HepG2 (cell line): ENCODE results near the gene AKAP6. TPM values are rescaled to one million over a fixed set of nuclear protein-coding genes. Genes with fewer than 3 reads are reported as not detected.

ENCODE experiments used
- ATAC-seq: fragments of 200-7000 bp; cut with Tn5 transposase; 3 replicates; pipeline ENCODE4 v1.9.1; 2020; ENCODE audit warnings: mild to moderate bottlenecking, moderate library complexity
- BruUV-seq: library from RNA; stranded (reverse); fragments of 400-500 nt; replicated peaks from 2 replicates; lab custom pipeline; 2021; lab: Mats Ljungman, UMichigan
- CTCF ChIA-PET: fragments of 300-600 bp; formaldehyde crosslinking; extraction: SDS; loops from one replicate; lab custom pipeline; 2021; ENCODE audit warnings: low total read pairs, inconsistent platforms, low intra/inter-chr PET ratio; lab: Yijun Ruan, JAX
- POLR2A ChIA-PET: fragments of 350-600 bp; sonication (Branson Sonifier 250); formaldehyde crosslinking; loops from one replicate; lab custom pipeline; 2020; ENCODE audit warnings: antibody characterized with exemption, inconsistent platforms; lab: Yijun Ruan, JAX
- DNase-seq: peaks from one replicate; pipeline ENCODE4 v3.0.0-alpha.2; 2015; ENCODE audit warnings: low spot score
- FAIRE-seq: peaks from 3 replicates; lab custom pipeline; 2011; peaks lifted over from hg19 to GRCh38; lab: Jason Lieb, UNC
- H2AFZ ChIP-seq: one replicate; pipeline ENCODE4 v1.6.1; 2011; ENCODE audit warnings: low read length, inconsistent platforms
- H3K27ac ChIP-seq: fragments of 300-600 bp; 3 replicates; pipeline ENCODE4 v1.8.0; 2011; ENCODE audit warnings: mixed run types, mild to moderate bottlenecking, mixed read lengths, low read length, inconsistent platforms; ENCODE audit not compliant: insufficient read depth; ENCODE audit errors: extremely low read length
- H3K27me3 ChIP-seq, 2 experiments: fragments of 200-600 bp in 1 of 2; 2 replicates in 1 of 2; 3 replicates in 1 of 2; pipeline versions ENCODE4 v1.6.0 to v1.8.0; 2011; ENCODE audit warnings: low read length in 2 of 2, mild to moderate bottlenecking in 2 of 2, moderate library complexity in 2 of 2, inconsistent platforms in 1 of 2; ENCODE audit not compliant: insufficient read depth in 2 of 2, control insufficient read depth in 1 of 2
- H3K36me3 ChIP-seq, 2 experiments: fragments of 200-600 bp in 1 of 2; replicated peaks in 1 of 2; 2 replicates in 1 of 2; 3 replicates in 1 of 2; pipeline versions ENCODE4 v1.5.1 to v1.8.0; 2011; ENCODE audit warnings: low read length in 2 of 2, inconsistent platforms in 1 of 2; ENCODE audit not compliant: insufficient read depth in 2 of 2, control insufficient read depth in 1 of 2
- H3K4me1 ChIP-seq: 2 replicates; pipeline ENCODE4 v1.5.1; 2012; ENCODE audit warnings: low read length, inconsistent platforms; ENCODE audit not compliant: insufficient read depth
- H3K4me2 ChIP-seq: 2 replicates; pipeline ENCODE4 v1.6.0; 2011; ENCODE audit warnings: low read depth, low read length, inconsistent platforms
- H3K4me3 ChIP-seq, 3 experiments: fragments of 200-600 bp in 1 of 3; sonication (generic), shearing (Covaris generic) in 1 of 3; replicated peaks in 1 of 3; 2 replicates each; pipeline ENCODE4 v1.5.1; 2011 to 2016; ENCODE audit warnings: low read length in 3 of 3, inconsistent platforms in 2 of 3, low read depth in 2 of 3, mild to moderate bottlenecking in 2 of 3, control low read depth in 1 of 3, mixed read lengths in 1 of 3; ENCODE audit not compliant: insufficient read depth in 1 of 3
- H3K79me2 ChIP-seq: one replicate; pipeline ENCODE4 v1.6.1; 2011; ENCODE audit warnings: low read length, inconsistent platforms; ENCODE audit not compliant: insufficient read depth
- H3K9ac ChIP-seq: 2 replicates; pipeline ENCODE4 v1.6.0; 2011; ENCODE audit warnings: mild to moderate bottlenecking, low read depth, low read length, inconsistent platforms; ENCODE audit not compliant: insufficient read depth
- H3K9me3 ChIP-seq: 2 replicates; pipeline ENCODE4 v1.5.1; 2012; ENCODE audit warnings: mild to moderate bottlenecking, low read length
- H4K20me1 ChIP-seq: 2 replicates; pipeline ENCODE4 v1.6.0; 2011; ENCODE audit warnings: inconsistent platforms, mild to moderate bottlenecking, low read length, moderate library complexity; ENCODE audit not compliant: insufficient read depth
- NCOA5 ChIP-seq: sonication (generic); formaldehyde crosslinking; IDR thresholded peaks from 2 replicates; pipeline ENCODE4 v1.4.0; 2020; ENCODE audit warnings: missing genetic modification reagents
- TCF7L2 ChIP-seq: IDR thresholded peaks from 2 replicates; pipeline ENCODE4 v1.6.1; 2011; ENCODE audit warnings: mild to moderate bottlenecking, low read depth, low read length, moderate library complexity
- ZNF878 ChIP-seq: sonication (generic); formaldehyde crosslinking; IDR thresholded peaks from 2 replicates; pipeline ENCODE4 v1.8.1; 2023; ENCODE audit warnings: mild to moderate bottlenecking, missing genetic modification reagents, moderate library complexity
- WGBS: methylation state at CpG from one replicate; pipeline ENCODE4 v1.1.6; 2017; ENCODE audit warnings: low lambda C conversion rate; 5-methylcytosine and 5-hydroxymethylcytosine counted together
- in situ Hi-C: cut with HindIII; loops from 2 replicates; pipeline ENCODE4 v1.10.0; 2017; ENCODE audit warnings: low pct_unique_long_range_greater_than_20kb; ENCODE audit not compliant: extremely low pct_ligation_motif_present
- intact Hi-C: fragments of 100-400 bp; cut with micrococcal nuclease; formaldehyde crosslinking; loops from one replicate; pipeline ENCODE4 v1.10.0; 2022; ENCODE audit not compliant: unreplicated experiment
- polyA plus RNA-seq, 8 experiments: library from polyadenylated mRNA; depleted of rRNA in 3 of 8; stranded (reverse) in 7 of 8; unstranded in 1 of 8; fragments of >200 nt; fragmentation: Illumina TruSeq in 4 of 8; extraction: Trizol in 4 of 8; gene quantifications; 2 replicates each; pipeline versions ENCODE4 v1.2.1 to v1.2.3, GENCODE V29; 2011 to 2016; ENCODE audit warnings: low read depth in 4 of 8, missing spikeins in 1 of 8, mixed read lengths in 1 of 8; ENCODE audit not compliant: insufficient read depth in 1 of 8
- total RNA-seq, 5 experiments: library from RNA; depleted of rRNA; stranded (reverse); fragments of >200 nt; fragmentation: Illumina TruSeq; extraction: Trizol; gene quantifications; 2 replicates each; pipeline ENCODE4 v1.2.3, GENCODE V29; 2016; ENCODE audit warnings: low read depth in 1 of 5
- TF ChIP-seq, protein P1 (sequence below): sonication (generic); formaldehyde crosslinking; IDR thresholded peaks from 2 replicates; pipeline ENCODE4 v1.8.1; 2023; ENCODE audit warnings: mild to moderate bottlenecking, missing genetic modification reagents

The AKAP6 gene
- total and polyA plus RNA-seq, 2 of the 13 experiments (the other 11 are each of a cell fraction or from before 2014, with no cell fraction given) = 1.4 TPM

DNA sequence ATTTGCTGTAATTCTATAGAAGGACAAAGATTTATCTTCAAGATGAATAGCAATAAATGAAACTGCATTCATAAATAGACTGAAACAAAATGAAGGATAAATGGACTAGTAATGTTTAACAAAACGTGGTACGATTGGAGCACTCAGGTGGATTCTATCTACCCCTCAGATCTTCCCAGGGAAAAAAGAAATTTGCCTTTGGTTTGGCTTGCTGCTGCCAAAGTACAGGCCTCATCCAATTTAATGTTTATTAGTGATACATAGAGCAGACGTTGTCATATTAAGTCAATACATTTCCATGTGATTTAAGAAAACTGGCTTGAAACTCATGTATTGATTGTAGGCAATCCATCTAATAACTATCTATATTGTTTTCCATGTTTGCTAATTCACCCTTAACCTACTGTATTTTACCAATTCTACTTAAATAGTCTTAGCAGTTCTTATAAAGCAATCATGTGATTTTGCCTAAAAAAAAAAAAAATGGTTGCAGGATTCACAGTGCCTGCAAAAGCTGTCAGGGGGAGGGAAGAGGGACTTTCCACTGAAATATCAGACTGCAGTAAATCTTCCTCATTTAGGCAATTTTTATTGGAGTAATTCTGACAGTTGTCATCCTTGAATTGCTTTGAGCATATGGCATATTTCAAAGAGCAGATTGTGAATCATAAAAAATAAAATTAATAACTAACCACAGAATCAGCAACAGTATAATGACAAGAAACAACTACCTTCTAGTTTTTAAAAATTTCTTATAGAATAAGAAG, 367.4 kb downstream of the AKAP6 start:
- in situ Hi-C loops = no loop called here
- no peaks in the 10 kb centered on the region for H4K20me1 ChIP-seq
- TF ChIP-seq TCF7L2 (no peak), NCOA5 (CRISPR knock-in tag) (no peak)
- TF ChIP-seq, protein P1, sequence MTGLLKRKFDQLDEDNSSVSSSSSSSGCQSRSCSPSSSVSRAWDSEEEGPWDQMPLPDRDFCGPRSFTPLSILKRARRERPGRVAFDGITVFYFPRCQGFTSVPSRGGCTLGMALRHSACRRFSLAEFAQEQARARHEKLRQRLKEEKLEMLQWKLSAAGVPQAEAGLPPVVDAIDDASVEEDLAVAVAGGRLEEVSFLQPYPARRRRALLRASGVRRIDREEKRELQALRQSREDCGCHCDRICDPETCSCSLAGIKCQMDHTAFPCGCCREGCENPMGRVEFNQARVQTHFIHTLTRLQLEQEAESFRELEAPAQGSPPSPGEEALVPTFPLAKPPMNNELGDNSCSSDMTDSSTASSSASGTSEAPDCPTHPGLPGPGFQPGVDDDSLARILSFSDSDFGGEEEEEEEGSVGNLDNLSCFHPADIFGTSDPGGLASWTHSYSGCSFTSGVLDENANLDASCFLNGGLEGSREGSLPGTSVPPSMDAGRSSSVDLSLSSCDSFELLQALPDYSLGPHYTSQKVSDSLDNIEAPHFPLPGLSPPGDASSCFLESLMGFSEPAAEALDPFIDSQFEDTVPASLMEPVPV (CRISPR knock-in tag) = no peak
- WGBS = 2% methylated on average over 3 of the region's 3 CpGs
- DNase-seq = no peak
- no peaks in the 10 kb centered on the region for H3K36me3 ChIP-seq
- no peak overlapping the region for H3K4me2 ChIP-seq
- H3K27me3 ChIP-seq = no peaks in the 10 kb centered on the region
- no peak overlapping the region for H3K9ac ChIP-seq
- ChIA-PET CTCF (no interaction called here), POLR2A (no interaction called here)
- intact Hi-C loops = no loop called here
- no peaks in the 10 kb centered on the region for H3K4me1 ChIP-seq
- H3K79me2 ChIP-seq = no peaks in the 10 kb centered on the region
- no peaks in the 10 kb centered on the region for H3K9me3 ChIP-seq
- no peak overlapping the region for H2AFZ ChIP-seq
- no peak for FAIRE-seq
- H3K27ac ChIP-seq = no peak overlapping the region
- ATAC-seq = no peak
- BruUV-seq = no TSS peak
- no peak overlapping the region for H3K4me3 ChIP-seq

GRCh38 chr14:32697114-32697513, 368.0 kb downstream of the AKAP6 start:
- no peaks in the 10 kb centered on the region for H3K4me1 ChIP-seq
- BruUV-seq = no TSS peak
- POLR2A ChIA-PET = no interaction called here
- no peak for FAIRE-seq
- no peak for ATAC-seq
- H3K4me2 ChIP-seq = no peak overlapping the region
- in situ Hi-C loops (no loop called here), intact Hi-C loops (no loop called here)
- CTCF ChIA-PET = no interaction called here
- H3K9me3 ChIP-seq = no peaks in the 10 kb centered on the region
- TF ChIP-seq ZNF878 (CRISPR knock-in tag) = no peak
- H3K9ac ChIP-seq = no peak overlapping the region
- H2AFZ ChIP-seq = no peak overlapping the region
- no peaks in the 10 kb centered on the region for H3K27me3 ChIP-seq
- H3K79me2 ChIP-seq = no peaks in the 10 kb centered on the region
- no peak overlapping the region for H3K27ac ChIP-seq
- H4K20me1 ChIP-seq = no peaks in the 10 kb centered on the region
- no peak for DNase-seq
- no peak overlapping the region for H3K4me3 ChIP-seq
- WGBS = 0% methylated on average over 2 of the region's 2 CpGs
- no peaks in the 10 kb centered on the region for H3K36me3 ChIP-seq
